Right lung (tissue), 5 donors: Measurements from ENCODE around the gene TLR3. TPM values are rescaled to one million over a fixed set of nuclear protein-coding genes. Genes with fewer than 3 reads are reported as not detected.

Experiments
- DNase-seq, 2 donors: peaks; one replicate each; pipeline ENCODE4 v3.0.0-alpha.2; 2013
- polyA plus RNA-seq, 5 donors: library from polyadenylated mRNA; unstranded; fragments of 120-200 nt; gene quantifications; one replicate each; pipeline versions ENCODE4 v1.2.1 to v1.2.3, GENCODE V29; 2013; ENCODE audit warnings: inconsistent platforms in 1 of 5, low replicate concordance in 1 of 5; ENCODE audit not compliant: insufficient read length in 5 of 5, insufficient read depth in 1 of 5

The TLR3 gene
- polyA plus RNA-seq, 5 donors = 8.6 to 13.6 (median 13.1) TPM

DNA sequence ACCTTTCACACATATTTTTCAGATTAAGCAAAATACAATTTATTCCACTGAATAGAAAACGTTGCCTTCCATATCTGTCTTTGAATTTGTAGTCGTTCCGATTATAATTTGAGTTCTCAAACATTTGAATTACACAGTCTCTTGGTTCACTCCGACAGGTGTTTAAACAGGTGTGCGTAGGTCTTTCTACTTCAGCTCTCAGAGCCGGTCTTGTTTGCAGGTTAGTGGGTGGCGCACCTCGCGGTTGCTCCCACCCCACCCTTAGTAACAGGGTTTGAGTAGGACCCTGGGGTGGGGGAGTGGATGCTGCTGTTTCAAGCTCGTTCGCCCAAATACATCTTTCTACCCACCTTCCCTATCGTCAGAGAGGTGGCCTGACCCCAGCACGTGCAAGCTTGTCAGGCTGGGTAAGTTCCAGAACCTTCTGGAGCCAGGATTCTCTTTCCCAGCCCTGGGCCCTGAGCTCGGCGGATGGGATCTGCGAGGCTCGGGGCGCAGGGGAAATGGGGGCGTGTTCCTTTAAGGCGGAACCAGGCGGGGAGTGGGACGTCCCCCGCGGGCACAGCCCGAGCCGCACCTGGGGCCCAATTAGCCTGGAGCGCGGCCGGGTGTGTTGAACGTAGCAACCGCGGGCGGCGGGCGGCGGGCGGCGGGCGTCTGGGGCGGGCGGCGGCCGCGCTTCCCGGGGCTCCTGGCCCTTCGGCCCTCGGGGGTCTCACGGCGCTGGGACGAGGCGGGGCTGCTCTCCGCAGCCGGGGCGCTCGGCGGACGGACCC lies 35.3 kb downstream of the TLR3 start, which contains the start of gene FAM149A:
Gene FAM149A (plus strand): TSS at position 591 of the 776 bp plus-strand sequence.
- peak; percentile 36 to 51 for DNase-seq

DNA sequence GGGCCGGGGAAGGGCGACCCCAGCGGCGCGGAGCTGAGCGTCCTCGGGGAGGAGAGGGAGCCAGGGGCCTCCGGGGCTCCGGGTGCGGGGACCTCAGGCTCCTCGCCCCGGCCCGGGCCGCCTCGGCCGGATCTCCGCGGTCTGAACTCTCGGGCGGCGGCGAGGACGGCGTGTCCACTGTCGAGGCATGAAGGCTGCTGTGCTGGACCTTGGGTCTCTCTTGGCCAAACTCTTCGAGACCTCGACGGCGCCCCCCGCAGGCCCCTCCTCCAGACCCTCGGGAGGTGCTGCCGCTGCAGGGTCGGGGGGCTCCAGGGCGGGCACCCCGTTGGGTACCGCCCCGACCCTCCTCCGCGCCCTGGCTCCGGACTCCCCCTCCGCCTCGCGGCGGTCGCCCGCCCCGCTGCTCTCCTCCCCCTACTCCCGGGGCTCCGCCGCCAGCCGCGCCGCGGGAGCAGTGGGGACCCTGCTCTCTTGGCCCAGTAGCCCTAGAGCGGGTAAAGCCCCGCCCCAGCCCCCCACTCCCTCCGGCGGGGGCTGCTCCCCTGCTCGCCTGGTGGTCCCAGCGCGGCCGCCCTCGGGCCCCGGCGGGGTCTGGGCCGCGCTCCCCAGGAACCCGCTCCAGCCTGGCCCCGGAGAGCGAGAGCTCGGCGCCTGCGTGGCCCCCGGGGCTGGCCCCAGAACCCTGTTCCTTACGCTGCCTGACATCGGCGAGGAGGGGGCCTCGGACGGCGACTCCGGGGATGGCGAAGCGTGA lies 36.1 kb downstream of the TLR3 start:
- peak; percentile 44 to 46 for DNase-seq

DNA sequence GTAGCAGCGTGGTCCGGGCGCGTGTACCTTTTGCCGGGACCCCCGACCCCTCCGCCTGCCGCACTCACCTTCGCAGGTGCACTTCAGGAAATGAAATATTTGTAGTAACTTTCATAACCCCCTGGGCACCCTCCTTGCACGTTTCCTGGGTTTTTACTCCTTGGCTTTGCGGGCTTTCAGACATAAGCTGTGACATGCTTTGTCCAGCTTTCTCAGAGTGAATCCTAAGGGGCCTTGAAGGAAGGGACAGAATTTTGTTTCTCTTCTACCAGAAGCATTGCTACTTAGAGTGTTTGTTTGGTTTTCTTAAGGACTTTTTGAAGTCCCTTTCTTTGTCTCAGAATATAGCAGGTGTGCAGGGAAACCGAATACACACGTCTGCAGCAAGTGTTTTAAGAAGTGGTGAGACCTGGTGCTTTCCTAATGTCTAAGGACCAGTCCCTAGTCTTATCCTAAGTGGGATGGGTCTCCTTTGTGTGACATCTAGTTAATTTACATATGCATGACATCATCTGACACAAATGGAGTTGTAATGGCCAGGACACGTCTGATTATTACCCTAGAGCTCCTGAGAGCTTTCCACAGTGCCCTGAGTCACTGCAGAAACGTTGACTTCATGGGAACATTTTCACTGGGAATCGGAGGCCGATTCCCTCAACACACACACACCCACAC lies 36.8 kb downstream of the TLR3 start:
- peak in 1 of 2 donors; percentile 32 for DNase-seq

DNA sequence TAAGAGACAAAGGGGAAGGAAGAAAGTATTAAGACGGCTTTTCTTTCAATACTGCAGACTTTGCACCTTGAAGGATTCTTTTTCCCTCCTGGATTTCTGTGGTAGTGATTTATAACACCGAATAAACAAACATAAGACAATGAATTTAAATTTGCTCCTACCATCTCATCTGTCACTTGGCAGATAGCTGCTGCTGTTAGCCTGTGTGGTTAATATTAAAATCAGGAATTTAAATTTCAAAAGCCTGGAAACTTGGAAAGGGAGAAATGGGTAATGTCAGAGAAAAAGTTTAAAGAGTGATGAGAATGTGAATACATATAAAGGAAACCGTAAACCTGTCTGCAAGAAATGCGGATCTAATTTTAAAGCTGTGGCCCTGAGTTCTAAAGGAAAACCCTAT lies 39.0 kb downstream of the TLR3 start:
- DNase-seq = no peak

DNA sequence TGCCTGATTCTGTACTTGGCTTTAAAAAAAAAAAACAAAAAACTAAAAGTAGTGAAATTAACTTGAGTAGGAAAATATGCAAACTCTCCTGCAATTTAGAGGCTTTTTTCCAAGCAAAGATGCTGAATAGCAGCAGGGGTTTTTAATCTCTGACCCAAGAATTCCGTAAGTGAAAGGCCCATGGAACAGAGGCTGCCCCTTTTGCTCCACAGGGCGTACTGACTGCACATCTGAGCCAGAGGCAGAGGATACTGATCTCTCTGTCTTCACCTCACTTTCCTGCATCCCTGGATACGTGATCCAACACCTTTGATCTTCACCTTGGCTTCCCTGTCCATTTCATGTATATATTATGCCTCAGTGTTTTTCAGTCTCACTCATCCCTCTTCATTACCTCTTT lies 39.4 kb downstream of the TLR3 start:
- no peak for DNase-seq

DNA sequence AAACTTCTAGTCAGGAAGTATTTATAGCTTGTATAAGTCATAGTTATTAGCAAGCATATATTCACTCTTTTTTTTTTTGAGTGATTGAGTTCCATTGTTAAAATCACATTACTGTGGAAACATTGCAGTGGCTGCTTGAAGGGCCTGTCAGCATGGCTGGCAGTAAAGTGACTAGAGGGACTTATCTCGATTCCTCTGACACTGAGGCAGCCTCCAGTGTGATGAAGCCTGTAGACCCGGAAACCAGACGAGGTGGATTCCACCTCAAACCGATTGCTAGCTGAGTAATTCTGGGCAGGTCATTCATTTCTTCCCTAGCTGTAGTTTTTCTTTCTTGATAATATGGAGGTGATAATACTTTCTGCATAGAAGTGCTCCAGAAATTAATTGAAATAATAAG lies 40.3 kb downstream of the TLR3 start:
- DNase-seq = no peak

DNA sequence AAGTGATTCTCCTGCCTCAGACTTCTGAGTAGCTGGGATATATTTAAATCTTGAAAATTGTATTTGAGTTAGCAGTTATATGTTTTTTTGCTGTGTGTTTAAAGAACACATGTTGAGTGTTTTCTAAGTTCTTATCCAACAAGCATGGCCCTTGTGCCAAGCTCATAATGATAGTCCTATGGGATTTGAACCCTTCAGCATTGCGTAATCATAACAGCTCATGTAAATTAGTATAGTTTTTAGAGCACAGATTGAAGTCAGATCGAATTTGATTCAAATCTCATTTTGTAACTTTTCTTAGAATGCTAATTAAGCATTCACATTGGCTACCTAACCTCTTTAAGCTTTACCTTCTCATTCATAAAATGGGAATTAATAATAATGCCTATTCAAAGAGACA lies 47.7 kb downstream of the TLR3 start:
- DNase-seq = no peak

DNA sequence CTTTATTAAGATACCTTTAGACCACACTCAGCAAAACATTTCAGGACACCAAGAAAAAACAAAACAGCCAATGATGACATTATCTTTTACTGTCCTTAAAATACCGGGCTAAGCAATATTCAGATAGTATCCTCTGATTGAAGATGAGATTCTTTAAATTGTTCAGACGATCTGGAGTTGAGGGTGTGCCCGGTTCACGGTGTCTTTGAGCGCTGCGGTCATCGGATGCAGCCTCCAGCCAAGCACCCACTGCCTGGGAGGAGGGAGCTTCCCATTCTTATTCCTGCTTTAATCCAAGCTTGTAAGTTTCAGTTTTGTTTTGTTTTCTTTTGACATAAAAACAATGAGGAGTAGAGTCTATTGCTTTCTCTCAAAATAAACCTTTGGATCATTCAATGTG lies 49.6 kb downstream of the TLR3 start:
- no peak for DNase-seq

DNA sequence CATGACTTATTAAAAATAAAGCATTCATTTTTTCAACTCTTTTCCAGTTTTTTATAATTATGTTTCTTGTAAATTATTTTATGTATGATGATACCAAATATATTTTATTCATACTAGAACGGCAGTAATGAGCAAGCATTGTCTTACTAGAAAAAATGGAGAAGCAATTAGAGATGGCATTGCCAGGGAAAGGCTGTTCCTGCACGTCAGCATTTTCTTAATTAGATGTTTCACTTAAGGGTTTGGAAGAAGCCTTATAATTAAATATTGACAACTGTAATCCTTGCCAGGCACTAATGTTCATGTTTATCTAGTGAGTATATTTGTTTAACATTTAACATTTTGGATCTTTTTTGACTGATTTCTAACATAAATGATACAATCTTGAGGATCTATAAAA lies 52.1 kb downstream of the TLR3 start:
- DNase-seq = no peak

DNA sequence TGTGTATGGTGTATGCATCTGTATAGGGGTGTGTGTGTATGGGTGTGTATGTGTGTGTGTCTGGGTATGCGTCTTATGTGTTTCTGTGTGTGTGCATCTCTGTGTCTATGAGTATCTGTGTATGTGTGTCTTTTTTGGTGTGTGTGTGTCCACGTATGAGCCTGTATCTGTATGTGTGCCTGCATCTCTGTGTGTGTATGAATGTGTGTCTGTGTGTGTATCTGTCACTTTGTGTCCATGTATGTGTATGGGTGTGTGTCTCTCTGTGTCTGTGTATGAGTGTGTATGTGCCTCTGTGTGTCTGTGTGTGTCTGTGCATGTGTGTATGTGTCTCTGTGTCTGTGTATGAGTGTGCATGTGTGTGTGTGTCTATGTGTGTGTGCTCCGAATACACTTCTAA lies 59.9 kb downstream of the TLR3 start:
- no peak for DNase-seq

DNA sequence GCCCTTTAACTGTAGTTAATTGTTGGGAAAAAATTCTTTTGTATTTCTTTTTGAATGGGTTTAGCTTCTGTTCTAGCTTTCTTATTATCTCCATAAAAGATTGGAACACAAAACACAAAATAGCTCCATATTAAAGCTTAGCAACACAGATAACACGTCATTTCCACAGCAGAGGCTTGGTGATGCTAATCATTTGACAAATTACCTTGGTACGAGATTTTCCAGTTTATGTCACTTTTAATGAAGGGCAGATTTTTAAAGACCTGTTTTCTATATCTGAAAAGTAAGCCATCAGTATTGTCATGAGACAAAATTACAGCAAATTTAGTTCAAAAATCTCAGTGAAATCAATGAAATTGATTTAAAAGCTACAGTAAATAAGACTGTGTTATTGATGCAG lies 63.0 kb downstream of the TLR3 start:
- DNase-seq = no peak

DNA sequence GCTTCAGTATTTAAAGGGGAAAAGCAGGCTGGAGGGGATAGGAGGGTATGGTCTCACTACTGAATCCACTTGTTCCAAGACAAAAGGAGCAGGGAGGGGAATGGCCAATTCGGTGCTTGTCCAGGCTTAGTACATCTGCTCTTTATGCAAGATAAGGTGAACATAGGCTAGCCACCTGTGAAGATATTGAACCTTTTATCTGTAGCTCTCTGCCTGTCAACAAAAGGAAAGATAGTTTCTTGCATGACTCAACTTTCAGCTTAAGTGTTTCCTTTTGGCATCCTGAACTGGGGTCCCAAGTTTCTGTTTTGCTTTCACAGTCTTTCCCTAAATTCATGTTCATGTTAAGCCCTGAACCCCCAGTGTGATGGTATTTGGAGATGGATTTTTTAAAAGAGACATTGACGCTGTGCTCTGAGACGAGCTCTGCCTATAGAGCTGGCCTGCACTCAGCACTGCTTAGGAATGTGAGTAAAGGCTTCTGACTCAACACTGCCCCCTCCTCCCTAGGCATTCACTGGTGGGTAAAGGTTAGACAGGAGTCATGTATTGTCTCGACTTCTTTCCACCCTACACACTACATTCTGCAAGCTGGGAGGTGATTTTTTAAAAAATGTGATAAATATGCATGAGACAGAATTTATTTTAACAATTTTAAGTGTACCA lies 63.8 kb downstream of the TLR3 start:
- no peak for DNase-seq

DNA sequence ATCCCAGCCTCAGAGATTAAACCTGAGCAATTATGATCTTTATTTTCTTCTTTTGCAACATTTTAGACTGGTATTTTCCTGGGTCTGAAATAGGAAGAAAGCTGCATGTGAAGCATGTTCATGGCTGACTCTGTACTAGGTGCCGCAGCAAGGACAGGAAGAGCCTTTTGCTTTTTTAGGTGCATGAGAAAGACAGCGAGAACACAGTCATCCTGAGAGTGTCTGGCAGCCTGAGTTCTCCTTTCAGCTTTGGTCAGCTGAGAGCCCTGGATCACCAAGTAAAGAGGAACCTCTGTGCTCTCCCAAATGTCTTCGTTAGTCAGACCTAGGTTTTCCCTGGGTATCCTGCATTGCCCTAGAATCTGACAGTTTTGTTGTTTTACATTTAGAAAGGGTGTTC lies 65.3 kb downstream of the TLR3 start:
- DNase-seq = no peak

DNA sequence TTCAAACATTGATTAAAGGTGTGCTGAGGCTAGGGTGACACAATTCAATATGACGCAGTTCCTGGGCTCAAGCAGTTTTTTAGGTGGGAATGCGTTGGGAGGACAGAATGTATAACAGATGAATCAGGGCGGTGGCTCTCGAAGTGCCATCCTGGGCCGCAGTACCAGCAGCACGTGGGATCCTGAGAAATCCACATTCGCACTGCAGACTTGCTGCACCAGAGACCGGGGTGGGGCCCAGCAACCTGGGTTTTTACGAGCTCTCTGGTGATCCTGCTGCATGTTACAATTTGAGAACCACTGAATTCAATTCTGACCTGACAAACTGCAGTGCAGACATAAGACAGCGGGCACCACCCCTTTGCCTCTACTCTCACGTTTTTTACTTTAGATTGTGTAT lies 65.9 kb downstream of the TLR3 start:
- no peak for DNase-seq

DNA sequence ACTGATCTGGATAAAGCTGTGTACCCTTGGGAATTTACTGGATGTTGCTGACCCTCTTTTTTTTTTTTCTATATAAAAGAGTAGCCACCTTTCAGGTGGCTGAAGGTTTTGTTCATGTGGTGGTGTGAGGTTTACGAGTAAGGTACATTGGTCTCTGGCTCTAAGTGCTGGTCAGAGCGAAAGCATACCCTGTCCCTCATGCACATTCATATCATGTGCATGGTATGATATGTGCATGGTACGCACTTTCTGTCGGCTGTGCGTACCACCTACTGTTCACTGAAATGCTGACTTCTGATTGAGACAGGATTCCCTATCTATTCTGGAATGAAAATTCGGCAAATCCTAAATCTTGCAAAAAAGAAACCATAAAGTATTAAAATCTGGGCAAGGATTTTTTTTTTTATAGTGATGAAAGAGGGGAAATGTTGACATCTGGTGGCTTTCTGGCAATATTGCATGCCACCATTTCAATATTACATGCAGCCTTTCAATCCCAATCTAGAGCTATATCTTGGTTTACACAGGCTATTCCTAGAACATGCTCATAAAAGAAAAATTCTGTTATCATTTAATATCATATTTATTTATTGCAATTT lies 68.3 kb downstream of the TLR3 start:
- DNase-seq = peak in 1 of 2 donors; percentile 40

Other genes with a start within 250 kb of the TLR3 start
- 10 to 100 TPM; 17.6 to 27.7 (median 24.1) TPM for gene FAM149A, start 35.5 kb downstream of the TLR3 start, polyA plus RNA-seq
- 10 to 100 TPM in 3 of 5 donors, 1 to 10 TPM in 2; 6.0 to 16.6 (median 13.1) TPM for gene CYP4V2, start 122.4 kb downstream of the TLR3 start, polyA plus RNA-seq
- 1 to 10 TPM; 1.2 to 3.0 (median 1.5) TPM for gene KLKB1, start 158.4 kb downstream of the TLR3 start, polyA plus RNA-seq
- 1 to 10 TPM in 1 of 5 donors, under 1 TPM in 4; 0.41 to 1.8 (median 0.87) TPM for gene F11, start 197.0 kb downstream of the TLR3 start, polyA plus RNA-seq